Gastrocnemius medialis (tissue), 4 donors: ENCODE measurements around the gene CALD1. TPM values are rescaled to one million over a fixed set of nuclear protein-coding genes. Genes with fewer than 3 reads are reported as not detected.

ENCODE experiments used
- ATAC-seq, 2 donors: fragments of 150-250 bp; one replicate each; pipeline ENCODE4 v1.9.1; 2016
- DNase-seq, 2 donors: peaks; one replicate each; pipeline ENCODE4 v3.0.0-alpha.2; 2019
- H3K27ac ChIP-seq, 4 donors: fragments of 200-600 bp; sonication (generic); 1 replicate in 1 of 4; 2 replicates in 3 of 4; pipeline ENCODE4 v1.5.1; 2016 to 2018; ENCODE audit warnings: mild to moderate bottlenecking in 2 of 4, moderate library complexity in 1 of 4
- H3K27me3 ChIP-seq, 3 donors: fragments of 200-600 bp; sonication (generic) in 2 of 3; 1 replicate in 1 of 3; 2 replicates in 2 of 3; pipeline versions ENCODE4 v1.5.1 to v1.6.0; 2016 to 2019; ENCODE audit warnings: mild to moderate bottlenecking in 1 of 3, moderate library complexity in 1 of 3
- H3K36me3 ChIP-seq, 2 donors: fragments of 200-600 bp; sonication (generic) in 1 of 2; one replicate each; pipeline ENCODE4 v1.5.1; 2017 to 2018
- H3K4me1 ChIP-seq, 2 donors: fragments of 200-600 bp; sonication (generic) in 1 of 2; one replicate each; pipeline ENCODE4 v1.5.1; 2016 to 2017; ENCODE audit warnings: mild to moderate bottlenecking in 2 of 2
- H3K4me3 ChIP-seq, 4 donors: fragments of 200-600 bp; sonication (generic) in 3 of 4; 1 replicate in 1 of 4; 2 replicates in 3 of 4; pipeline ENCODE4 v1.5.1; 2016 to 2019; ENCODE audit warnings: mild to moderate bottlenecking in 2 of 4
- H3K9me3 ChIP-seq, 3 donors: fragments of 200-600 bp; sonication (generic) in 2 of 3; 1 replicate in 1 of 3; 2 replicates in 2 of 3; pipeline ENCODE4 v1.5.1; 2016 to 2019
- CTCF ChIP-seq, 5 experiments: fragments of 450-650 bp in 3 of 5; fragments of 200-600 bp in 2 of 5; sonication (generic) in 2 of 5; IDR thresholded peaks in 4 of 5; conservative IDR thresholded peaks in 1 of 5; 1 replicate in 4 of 5; 2 replicates in 1 of 5; pipeline ENCODE4 v1.5.1; 2016 to 2019; ENCODE audit warnings: antibody characterized with exemption in 5 of 5, mild to moderate bottlenecking in 3 of 5, moderate library complexity in 3 of 5
- POLR2A ChIP-seq, 2 donors: fragments of 450-650 bp; IDR thresholded peaks; one replicate each; pipeline ENCODE4 v1.6.1; 2017; ENCODE audit warnings: antibody characterized with exemption in 2 of 2, mild to moderate bottlenecking in 2 of 2, moderate library complexity in 2 of 2
- in situ Hi-C, 4 donors: fragments of 200-750 bp; cut with MboI; loops; one replicate each; pipeline versions ENCODE4 v1.15.0 to v1.8.0; 2017; ENCODE audit warnings: low sequenced_read_pairs in 4 of 4
- intact Hi-C: fragments of 100-400 bp; cut with DNase I; formaldehyde crosslinking; loops from one replicate; pipeline ENCODE4 v1.15.1; 2023; ENCODE audit warnings: low total_unique reads
- total RNA-seq, 4 donors: library from RNA; depleted of rRNA; stranded (reverse); fragments of >200 nt; gene quantifications; one replicate each; pipeline versions ENCODE4 v1.1.0 to v1.2.3, GENCODE V29; 2016

Gene CALD1
- total RNA-seq, 4 donors from 2014 or later = 25.9 to 43.2 (median 32.3) TPM

GRCh38 chr7:134996097-134996550, 216.7 kb downstream of the CALD1 start:
- H3K4me1 ChIP-seq = peaks cover 19 to 29% of the 10 kb centered on the region in 2 donors
- peaks cover 0 to 25% of the 10 kb centered on the region in 2 donors for H3K36me3 ChIP-seq
- no peaks in the 10 kb centered on the region for H3K27me3 ChIP-seq
- TF ChIP-seq CTCF (IDR thresholded peaks at IDR 0.05 in 4 of 5, conservative IDR thresholded peaks at IDR 0.05 in 1 of 5) (no peak), POLR2A (IDR thresholded peaks at IDR 0.05) (no peak)
- intact Hi-C loops (no loop called here), in situ Hi-C loops (loop anchor here in 1 of 4 donors (25.0 kb wide), 1 partner anchor 191 kb away; no protein-coding TSS in a partner anchor)
- H3K27ac ChIP-seq = no peak overlapping the region
- no peak overlapping the region for H3K4me3 ChIP-seq
- DNase-seq (no peak), ATAC-seq (no peak)
- H3K9me3 ChIP-seq = no peaks in the 10 kb centered on the region

- Histone ChIP-seq H3K27ac (no peak overlapping the region), H3K4me1 (peaks cover 9 to 22% of the 10 kb centered on the region in 2 donors), H3K4me3 (no peak overlapping the region), H3K36me3 (peaks cover 0 to 25% of the 10 kb centered on the region in 2 donors), H3K27me3 (no peaks in the 10 kb centered on the region), H3K9me3 (no peaks in the 10 kb centered on the region)
- ATAC-seq (no peak), DNase-seq (no peak)
- intact Hi-C loops = no loop called here
- in situ Hi-C loops = loop anchor here in 1 of 4 donors (25.0 kb wide), 1 partner anchor 190 kb away; no protein-coding TSS in a partner anchor
- TF ChIP-seq CTCF (IDR thresholded peaks at IDR 0.05 in 4 of 5, conservative IDR thresholded peaks at IDR 0.05 in 1 of 5) = no peak
- TF ChIP-seq POLR2A (IDR thresholded peaks at IDR 0.05) = no peak
Measured at GRCh38 chr7:134997214-134997885, 217.9 kb downstream of the CALD1 start.

- DNase-seq = no peak
- ATAC-seq = no peak
- Histone ChIP-seq H3K4me3 (no peak overlapping the region), H3K36me3 (peaks cover 0 to 20% of the 10 kb centered on the region in 2 donors), H3K9me3 (no peaks in the 10 kb centered on the region), H3K4me1 (peaks cover 0 to 11% of the 10 kb centered on the region in 2 donors), H3K27me3 (no peaks in the 10 kb centered on the region), H3K27ac (no peak overlapping the region)
- in situ Hi-C loops = loop anchor here in 1 of 4 donors (25.0 kb wide), 1 partner anchor 188 kb away; no protein-coding TSS in a partner anchor
- intact Hi-C loops = no loop called here
- TF ChIP-seq POLR2A (IDR thresholded peaks at IDR 0.05) (no peak), CTCF (IDR thresholded peaks at IDR 0.05 in 4 of 5, conservative IDR thresholded peaks at IDR 0.05 in 1 of 5) (no peak)
Measured at GRCh38 chr7:134999136-134999535, 219.7 kb downstream of the CALD1 start.

- intact Hi-C loops = no loop called here
Measured at GRCh38 chr7:135001390-135002165, 222.1 kb downstream of the CALD1 start.

More at GRCh38 chr7:135001390-135002165, 222.1 kb downstream of the CALD1 start:
- Histone ChIP-seq H3K4me1 (peaks cover 0 to under 1% of the 10 kb centered on the region in 2 donors), H3K36me3 (no peaks in the 10 kb centered on the region), H3K4me3 (no peak overlapping the region), H3K27ac (no peak overlapping the region), H3K9me3 (no peaks in the 10 kb centered on the region), H3K27me3 (no peaks in the 10 kb centered on the region)
- in situ Hi-C loops = no loop called here
- DNase-seq = no peak
- no peak for TF ChIP-seq CTCF (IDR thresholded peaks at IDR 0.05 in 4 of 5, conservative IDR thresholded peaks at IDR 0.05 in 1 of 5)
- no peak for TF ChIP-seq POLR2A (IDR thresholded peaks at IDR 0.05)
- no peak for ATAC-seq
